ENCODE data around the gene FZR1.

- TF ChIP-seq POLR2A (IDR thresholded peaks at IDR 0.05), result no peak
- TF ChIP-seq CTCF (IDR thresholded peaks at IDR 0.05), result no peak
These were observed 15.0 kb downstream of the FZR1 start for GRCh38 chr19:3521104-3521445.

Data from testis (tissue), 2 donors.